Activated naive CD8-positive, alpha-beta T cell treated with anti-CD3 and anti-CD28 coated beads for 36 hours (primary cell): Measurements from ENCODE around the gene CCDC9B. TPM values are rescaled to one million over a fixed set of nuclear protein-coding genes. Genes with fewer than 3 reads are reported as not detected.

Experiments used
- DNase-seq: peaks from one replicate; pipeline ENCODE4 v3.0.0; 2021
- H3K27ac Mint-ChIP-seq: one replicate; pipeline ENCODE4 v1.8.0; 2022; ENCODE audit warnings: mild to moderate bottlenecking, moderate library complexity, mixed read lengths
- H3K27me3 Mint-ChIP-seq: one replicate; pipeline ENCODE4 v1.8.0; 2022; ENCODE audit warnings: mild to moderate bottlenecking, mixed read lengths
- H3K36me3 Mint-ChIP-seq: one replicate; pipeline ENCODE4 v1.8.0; 2021; ENCODE audit warnings: mild to moderate bottlenecking, mixed read lengths
- H3K4me1 Mint-ChIP-seq: one replicate; pipeline ENCODE4 v1.8.0; 2021; ENCODE audit warnings: mixed read lengths
- H3K4me3 Mint-ChIP-seq: one replicate; pipeline ENCODE4 v1.8.0; 2022; ENCODE audit warnings: mild to moderate bottlenecking, moderate library complexity, mixed read lengths
- H3K9me3 Mint-ChIP-seq: one replicate; pipeline ENCODE4 v1.8.0; 2022; ENCODE audit warnings: mixed read lengths
- total RNA-seq, 2 experiments: library from RNA; stranded (reverse); gene quantifications; one replicate each; pipeline ENCODE4 v1.2.3, GENCODE V29; 2021

The CCDC9B gene
- total RNA-seq, 2 experiments from 2014 or later = 0.24 to 0.62 TPM

DNA sequence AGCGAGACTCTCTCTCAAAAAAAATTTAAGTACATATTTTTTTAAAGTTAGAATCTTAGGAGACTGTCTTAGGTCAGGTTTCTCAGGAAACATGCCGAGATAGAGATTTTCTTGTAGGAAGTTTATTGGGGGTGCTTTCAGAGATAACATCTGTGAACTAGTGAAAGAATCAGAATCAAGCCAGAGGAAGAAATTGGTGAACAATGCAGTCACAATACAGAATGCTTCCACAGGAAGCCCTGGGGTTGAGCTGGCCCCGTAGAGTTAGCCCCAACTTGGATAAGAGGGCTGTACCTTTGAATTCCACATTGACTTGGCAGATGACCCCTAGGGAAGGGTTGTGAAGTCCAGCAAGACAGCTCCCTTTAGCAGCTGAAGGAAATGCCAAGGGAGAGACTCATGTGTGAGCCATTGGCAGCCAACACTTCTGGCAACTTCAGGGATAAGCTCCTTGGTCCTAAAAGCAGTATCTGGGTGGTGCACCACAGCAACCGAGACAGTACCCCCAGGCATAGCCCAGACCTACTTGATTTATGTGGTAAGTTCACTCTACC is 25.9 kb downstream of the CCDC9B start:
- Mint-ChIP-seq H3K27ac (no peak overlapping the region), H3K27me3 (no peaks in the 10 kb centered on the region), H3K9me3 (no peaks in the 10 kb centered on the region), H3K36me3 (no peaks in the 10 kb centered on the region), H3K4me1 (peaks cover 14% of the 10 kb centered on the region), H3K4me3 (no peak overlapping the region)
- DNase-seq = no peak

DNA sequence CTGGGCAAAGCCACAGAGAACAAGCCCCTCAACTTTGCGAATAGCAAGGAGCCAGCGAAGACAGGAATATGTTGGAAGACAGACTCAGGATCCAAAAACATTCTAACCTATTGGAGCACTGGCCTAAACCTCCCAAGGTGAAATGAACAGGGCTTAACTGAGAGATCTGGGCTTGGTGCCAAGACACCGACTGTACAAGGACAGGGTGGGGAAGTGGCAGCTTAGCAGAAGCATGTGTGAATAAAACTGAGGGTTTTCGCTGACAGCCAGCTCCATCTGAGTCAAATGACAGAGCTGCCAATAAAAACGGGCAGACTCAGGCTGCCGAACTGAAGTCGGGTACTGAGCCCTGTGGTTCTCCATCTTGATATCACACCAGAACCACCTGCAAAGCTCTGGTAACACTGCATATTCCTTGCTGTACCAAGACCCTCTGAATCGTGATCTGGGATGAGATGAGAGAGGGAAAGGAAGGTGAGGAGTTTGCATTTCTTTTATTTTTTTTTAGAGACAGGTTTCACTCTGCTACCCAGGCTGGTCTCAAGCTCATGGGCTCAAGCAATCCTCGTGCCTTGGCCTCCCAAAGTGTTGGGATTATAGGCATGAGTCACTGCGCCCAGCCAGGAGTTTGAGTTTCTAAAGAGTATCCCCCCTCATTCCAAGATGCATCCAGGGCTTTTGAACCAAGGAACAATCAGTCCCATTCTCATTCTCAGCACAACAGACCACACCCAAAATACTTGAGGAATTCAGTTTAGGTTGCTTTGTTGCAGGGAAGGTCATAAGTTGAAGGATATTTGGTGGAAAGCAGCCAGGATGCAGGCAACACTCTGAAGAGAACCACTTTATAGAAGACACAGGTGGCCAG is 27.0 kb downstream of the CCDC9B start:
- Mint-ChIP-seq H3K27me3 (no peaks in the 10 kb centered on the region), H3K4me3 (no peak overlapping the region), H3K4me1 (peaks cover 23% of the 10 kb centered on the region), H3K27ac (no peak overlapping the region), H3K9me3 (no peaks in the 10 kb centered on the region), H3K36me3 (no peaks in the 10 kb centered on the region)
- DNase-seq = no peak

- H3K4me3 Mint-ChIP-seq = no peak overlapping the region
Observed at GRCh38 chr15:40312370-40313158, 28.2 kb downstream of the CCDC9B start.

GRCh38 chr15:40310993-40311392 is 29.7 kb downstream of the CCDC9B start:
- no peaks in the 10 kb centered on the region for H3K9me3 Mint-ChIP-seq
- H3K27ac Mint-ChIP-seq = no peak overlapping the region
- H3K27me3 Mint-ChIP-seq = no peaks in the 10 kb centered on the region
- H3K4me1 Mint-ChIP-seq = peaks cover 35% of the 10 kb centered on the region
- H3K4me3 Mint-ChIP-seq = no peak overlapping the region
- H3K36me3 Mint-ChIP-seq = no peaks in the 10 kb centered on the region
- DNase-seq = no peak

More at GRCh38 chr15:40312370-40313158, 28.2 kb downstream of the CCDC9B start:
- Mint-ChIP-seq H3K27ac (no peak overlapping the region), H3K36me3 (no peaks in the 10 kb centered on the region), H3K4me1 (peaks cover 25% of the 10 kb centered on the region), H3K27me3 (no peaks in the 10 kb centered on the region), H3K9me3 (no peaks in the 10 kb centered on the region)
- DNase-seq = no peak

DNA sequence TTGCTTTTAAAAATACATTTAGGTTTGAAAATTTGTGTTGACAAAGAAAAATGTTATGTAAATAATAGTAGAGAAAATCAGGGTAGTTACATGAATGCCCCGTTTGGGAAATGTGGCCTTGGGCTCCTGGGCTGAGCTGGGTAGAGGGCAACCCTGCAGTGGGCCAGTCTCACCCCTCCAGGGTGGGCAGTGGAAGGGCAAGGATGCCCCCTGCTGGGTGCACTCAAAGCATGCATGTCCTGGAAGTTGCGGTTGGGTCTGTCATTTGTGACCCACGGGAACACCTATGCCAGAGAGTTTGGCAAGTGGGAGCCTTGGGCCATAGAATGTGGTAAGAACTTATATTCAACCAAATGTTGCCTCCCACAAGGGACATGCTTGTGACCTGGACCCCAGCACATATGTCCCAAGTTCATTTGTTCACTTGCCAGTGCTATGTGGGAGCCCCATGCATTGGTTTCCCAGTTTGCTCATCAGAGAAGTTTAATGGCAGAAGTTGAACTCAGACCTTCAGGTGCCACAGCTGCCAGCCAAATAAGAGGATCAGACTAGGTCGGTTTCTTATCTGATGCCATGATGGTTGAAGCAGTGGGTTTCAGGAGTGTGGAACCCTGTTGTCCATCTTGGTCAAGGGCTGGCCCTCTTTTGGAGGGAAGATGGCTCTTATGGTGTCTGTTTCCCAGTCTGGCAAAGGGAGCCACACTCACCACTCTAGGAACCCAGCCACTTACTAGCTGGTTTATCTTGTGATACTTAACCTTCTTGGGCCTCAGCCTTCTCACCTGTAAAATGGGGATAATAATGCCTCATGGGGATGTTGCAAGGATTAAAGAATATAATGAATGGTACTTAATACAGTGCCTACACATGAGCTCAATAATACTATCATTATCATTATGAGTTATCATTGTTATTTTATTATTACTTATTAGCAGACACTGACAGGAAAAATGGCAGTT is 30.5 kb downstream of the CCDC9B start:
- Mint-ChIP-seq H3K9me3 (no peaks in the 10 kb centered on the region), H3K36me3 (no peaks in the 10 kb centered on the region), H3K27ac (peak overlapping the region; percentile 96), H3K4me3 (peak overlapping the region; percentile 94), H3K4me1 (peaks cover 37% of the 10 kb centered on the region), H3K27me3 (no peaks in the 10 kb centered on the region)
- DNase-seq = peak; percentile 69

DNA sequence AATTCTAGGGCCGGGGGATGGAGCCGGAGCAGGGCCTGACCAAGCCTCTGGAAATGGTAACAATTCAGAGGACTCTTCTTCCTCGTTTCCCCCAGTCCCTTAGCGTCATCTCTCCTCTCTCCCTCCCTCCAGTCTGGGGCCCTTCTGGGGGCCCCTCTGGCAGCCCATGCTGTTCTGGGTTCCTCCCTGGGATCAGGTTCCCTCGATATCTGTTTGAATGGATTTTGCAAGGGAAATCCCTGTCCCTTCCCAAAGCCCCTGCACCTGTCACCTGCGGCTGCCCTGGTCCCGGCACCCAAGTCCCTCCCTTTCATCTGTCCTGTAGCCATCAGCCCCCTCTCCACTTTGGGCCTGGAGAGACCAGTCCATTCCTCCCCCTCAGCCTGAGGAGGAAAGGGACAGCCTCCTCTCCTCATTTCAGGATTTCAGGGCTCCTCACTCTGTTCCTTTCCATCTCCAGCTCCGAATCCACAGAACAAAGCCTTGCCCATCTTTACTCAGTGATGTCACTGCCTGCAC is 31.3 kb downstream of the CCDC9B start:
- Mint-ChIP-seq H3K4me3 (peak overlapping the region; percentile 94), H3K27ac (peak overlapping the region; percentile 96)

DNA sequence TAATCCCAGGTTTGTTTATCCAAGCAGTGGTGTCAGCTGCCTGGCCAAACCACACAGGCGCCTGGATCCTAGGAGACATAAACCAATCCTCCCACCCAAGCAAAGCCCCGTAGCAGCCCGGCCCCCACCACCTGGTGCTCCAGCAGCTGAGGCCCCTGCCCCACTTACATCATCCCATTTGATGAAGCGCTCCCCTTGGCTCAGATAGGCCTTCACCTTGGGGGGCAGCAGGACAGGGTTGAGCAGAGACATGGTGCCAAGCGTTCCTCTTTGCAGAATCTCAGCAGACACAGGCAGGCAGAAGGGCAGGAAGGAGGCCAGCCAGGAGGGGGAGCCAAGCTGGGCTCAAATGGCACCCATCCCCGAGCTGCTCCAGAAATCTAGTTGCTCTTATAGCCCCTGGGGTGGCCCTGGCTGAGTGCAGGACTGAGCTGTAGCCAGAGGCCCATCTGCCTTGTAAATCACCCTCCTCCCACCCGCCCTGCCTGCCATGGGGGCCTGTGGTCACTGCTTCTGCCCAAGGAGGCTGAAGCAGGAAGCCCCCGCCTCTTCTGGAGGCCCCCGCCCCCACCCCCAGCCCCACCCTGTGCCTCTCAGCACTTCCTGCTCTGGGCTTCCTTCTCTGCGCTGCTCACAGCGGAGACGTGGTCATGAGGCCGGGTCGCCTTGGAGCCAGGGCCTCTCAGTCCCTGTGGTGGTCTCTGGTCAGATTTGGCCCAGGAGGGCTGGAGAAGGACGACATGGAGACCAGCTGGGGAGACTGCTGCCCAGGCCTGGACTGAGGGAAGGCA is 33.1 kb downstream of the CCDC9B start, which contains the start of gene PLCB2:
PLCB2 (minus strand) TSS at position 515 of the 791 bp plus-strand sequence; CDS start at position 252, 263 bp downstream.
- H3K9me3 Mint-ChIP-seq = no peaks in the 10 kb centered on the region
- peak; percentile 71 for DNase-seq
- peaks cover 31% of the 10 kb centered on the region for H3K4me1 Mint-ChIP-seq
- peak within 1 kb of the TSS; percentile 94 for H3K4me3 Mint-ChIP-seq
- H3K27me3 Mint-ChIP-seq = no peaks in the 10 kb centered on the region
- H3K27ac Mint-ChIP-seq = peak within 1 kb of the TSS; percentile 96
- H3K36me3 Mint-ChIP-seq = no peaks in the 10 kb centered on the region

More for the DNA sequence above, 31.3 kb downstream of the CCDC9B start:
- no peak for DNase-seq
- Mint-ChIP-seq H3K27me3 (no peaks in the 10 kb centered on the region), H3K4me1 (peaks cover 39% of the 10 kb centered on the region), H3K9me3 (no peaks in the 10 kb centered on the region), H3K36me3 (no peaks in the 10 kb centered on the region)

- no peak for DNase-seq
- H3K27me3 Mint-ChIP-seq = no peaks in the 10 kb centered on the region
- peak overlapping the region; percentile 94 for H3K4me3 Mint-ChIP-seq
- H3K9me3 Mint-ChIP-seq = no peaks in the 10 kb centered on the region
- peak overlapping the region; percentile 23 for H3K27ac Mint-ChIP-seq
- H3K4me1 Mint-ChIP-seq = peaks cover 31% of the 10 kb centered on the region
- H3K36me3 Mint-ChIP-seq = peaks cover 2% of the 10 kb centered on the region
Observed at GRCh38 chr15:40306908-40307307, 33.8 kb downstream of the CCDC9B start.

DNA sequence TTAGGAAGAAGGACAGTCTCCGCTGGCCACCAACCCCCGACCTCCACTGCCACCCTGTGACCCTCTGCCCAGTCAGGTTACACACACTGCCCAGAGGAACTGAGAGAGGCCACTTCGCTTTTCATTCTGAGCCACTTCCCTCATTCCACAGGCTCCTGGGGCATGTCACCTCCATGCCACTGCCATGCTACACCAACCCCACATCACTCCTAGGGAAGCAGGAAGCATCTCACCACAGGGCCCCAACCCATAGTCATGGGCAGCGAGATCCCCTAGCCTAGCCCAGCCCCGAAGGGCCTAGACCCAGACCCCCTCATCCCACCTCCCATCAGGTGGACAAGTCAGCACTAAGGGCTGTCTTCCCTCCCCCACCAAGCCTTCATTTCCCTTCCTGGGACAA is 34.4 kb downstream of the CCDC9B start:
- Mint-ChIP-seq H3K36me3 (peaks cover 8% of the 10 kb centered on the region), H3K4me3 (peak overlapping the region; percentile 94), H3K4me1 (peaks cover 31% of the 10 kb centered on the region), H3K27me3 (no peaks in the 10 kb centered on the region), H3K9me3 (no peaks in the 10 kb centered on the region), H3K27ac (peak overlapping the region; percentile 23)
- DNase-seq = no peak

- Mint-ChIP-seq H3K27ac (no peak overlapping the region), H3K27me3 (no peaks in the 10 kb centered on the region)
Observed at GRCh38 chr15:40305281-40305680, 35.5 kb downstream of the CCDC9B start.

DNA sequence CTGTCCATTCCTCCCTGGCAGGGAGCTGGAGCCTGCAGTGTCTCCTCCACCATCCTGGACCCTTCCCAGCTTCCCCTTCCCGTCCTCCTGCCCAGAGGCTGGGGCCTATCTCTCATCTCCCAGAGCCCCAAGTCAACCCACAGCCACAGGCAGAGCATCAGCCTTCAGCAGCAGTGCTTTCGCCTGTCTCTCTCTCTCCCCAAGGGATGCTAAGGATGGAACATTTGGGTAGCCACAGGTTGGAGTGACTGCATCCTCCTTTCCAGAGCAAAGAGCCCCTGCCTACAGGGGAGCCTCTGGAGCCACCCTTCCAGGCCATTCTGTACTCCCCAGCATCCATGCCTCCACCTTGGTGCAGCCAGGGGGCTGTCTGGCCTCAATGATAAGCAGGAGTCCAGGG is 37.2 kb downstream of the CCDC9B start:
- H3K36me3 Mint-ChIP-seq = peaks cover 31% of the 10 kb centered on the region
- H3K27ac Mint-ChIP-seq = no peak overlapping the region
- H3K9me3 Mint-ChIP-seq = peaks cover 9% of the 10 kb centered on the region
- DNase-seq = no peak
- H3K27me3 Mint-ChIP-seq = no peaks in the 10 kb centered on the region
- peaks cover 19% of the 10 kb centered on the region for H3K4me1 Mint-ChIP-seq
- no peak overlapping the region for H3K4me3 Mint-ChIP-seq

More at GRCh38 chr15:40305281-40305680, 35.5 kb downstream of the CCDC9B start:
- peaks cover 5% of the 10 kb centered on the region for H3K9me3 Mint-ChIP-seq
- no peak for DNase-seq
- H3K36me3 Mint-ChIP-seq = peaks cover 17% of the 10 kb centered on the region
- H3K4me3 Mint-ChIP-seq = no peak overlapping the region
- peaks cover 31% of the 10 kb centered on the region for H3K4me1 Mint-ChIP-seq

DNA sequence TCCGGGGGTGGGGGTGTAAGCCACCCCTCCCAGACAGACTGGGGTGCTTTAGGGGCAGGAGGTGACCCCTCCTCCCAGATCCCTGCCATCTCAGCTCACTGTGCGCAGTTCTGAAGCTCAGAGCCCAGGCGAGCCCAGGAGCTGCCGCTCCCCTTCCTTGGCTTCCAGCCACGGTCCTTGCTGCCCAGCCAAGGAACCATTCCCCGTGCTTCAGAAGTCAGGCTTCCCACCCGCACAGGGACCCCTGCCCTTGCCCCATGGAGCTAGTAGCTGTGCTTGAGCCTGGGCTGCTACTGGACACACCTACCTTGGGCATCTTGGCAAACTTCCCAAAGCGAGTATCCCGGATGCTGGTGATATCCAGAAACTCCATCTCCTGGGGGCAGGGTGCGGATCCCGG is 37.8 kb downstream of the CCDC9B start:
- Mint-ChIP-seq H3K4me1 (peaks cover 17% of the 10 kb centered on the region), H3K9me3 (peaks cover 9% of the 10 kb centered on the region), H3K4me3 (no peak overlapping the region), H3K27me3 (no peaks in the 10 kb centered on the region), H3K27ac (no peak overlapping the region), H3K36me3 (peaks cover 31% of the 10 kb centered on the region)
- DNase-seq = no peak

DNA sequence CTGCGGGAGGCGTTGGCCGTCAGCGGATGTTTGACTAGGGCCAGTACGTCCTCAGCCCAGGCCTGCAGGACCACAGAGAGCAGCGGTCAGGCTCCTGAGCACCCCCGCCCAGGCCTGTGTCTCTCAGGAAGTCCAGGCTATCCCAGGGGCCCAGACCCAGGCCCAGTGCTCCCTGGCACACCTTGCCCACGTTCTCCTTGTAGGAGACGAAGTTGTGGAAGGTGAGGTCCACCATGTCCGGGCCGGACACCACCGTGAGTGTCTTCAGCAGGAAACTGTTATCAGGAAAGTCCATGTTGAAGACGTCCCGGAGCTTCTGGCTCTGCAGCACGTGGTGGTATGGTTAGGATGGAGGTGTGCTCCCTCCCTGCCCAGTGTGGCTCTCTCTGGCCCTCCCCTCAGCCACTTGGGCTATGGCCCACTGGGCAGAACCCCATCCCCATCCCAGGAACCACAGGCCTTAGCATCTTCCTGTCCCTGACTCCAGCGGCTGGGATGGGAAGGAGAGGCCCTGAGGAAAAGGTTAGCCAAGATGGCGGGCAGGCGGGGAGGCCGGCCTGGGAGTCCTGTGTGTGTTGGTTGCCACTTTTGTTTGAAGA is 38.4 kb downstream of the CCDC9B start:
- Mint-ChIP-seq H3K9me3 (peaks cover 9% of the 10 kb centered on the region), H3K36me3 (peaks cover 31% of the 10 kb centered on the region), H3K4me3 (no peak overlapping the region), H3K27ac (no peak overlapping the region), H3K4me1 (peaks cover 17% of the 10 kb centered on the region), H3K27me3 (no peaks in the 10 kb centered on the region)
- no peak for DNase-seq
